GM18520 (cell line): Measurements from ENCODE around the gene ARID1B.

ENCODE experiments used
- ATAC-seq: cut with Tn5 transposase; IDR thresholded peaks from one replicate; pipeline ENCODE4 v1.9.1; 2021; ENCODE audit not compliant: unreplicated experiment

ARID1B gene

DNA sequence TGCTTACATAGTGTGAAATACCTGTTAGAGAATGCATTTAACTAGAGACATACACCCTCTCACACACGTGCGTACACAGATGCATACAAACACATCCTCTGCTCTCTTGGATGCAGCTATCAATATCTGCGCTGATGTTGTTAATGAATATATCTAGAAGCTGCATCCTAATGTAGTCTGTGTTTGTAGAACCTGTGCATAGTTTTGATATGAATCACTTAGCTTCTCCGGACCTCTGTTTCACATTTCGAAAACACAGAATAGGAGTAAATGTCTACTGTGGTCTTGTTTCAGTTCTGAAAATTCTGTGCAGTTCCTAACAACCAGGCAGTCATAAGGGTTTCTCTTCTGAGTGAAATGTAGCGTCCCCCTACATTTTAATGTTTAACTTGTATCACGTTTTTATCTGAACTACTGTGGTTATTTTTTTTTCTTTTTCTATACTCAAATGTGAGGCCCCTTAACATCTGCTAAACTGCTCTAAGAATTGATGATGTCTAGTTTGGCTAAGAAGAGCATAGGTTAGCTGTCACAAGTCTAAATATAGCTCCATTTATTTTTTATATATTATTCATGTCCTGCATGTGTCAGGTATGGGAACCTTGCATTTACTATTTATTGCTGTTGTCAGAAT, 291.6 kb downstream of the ARID1B start:
- peak; percentile 98 for ATAC-seq

DNA sequence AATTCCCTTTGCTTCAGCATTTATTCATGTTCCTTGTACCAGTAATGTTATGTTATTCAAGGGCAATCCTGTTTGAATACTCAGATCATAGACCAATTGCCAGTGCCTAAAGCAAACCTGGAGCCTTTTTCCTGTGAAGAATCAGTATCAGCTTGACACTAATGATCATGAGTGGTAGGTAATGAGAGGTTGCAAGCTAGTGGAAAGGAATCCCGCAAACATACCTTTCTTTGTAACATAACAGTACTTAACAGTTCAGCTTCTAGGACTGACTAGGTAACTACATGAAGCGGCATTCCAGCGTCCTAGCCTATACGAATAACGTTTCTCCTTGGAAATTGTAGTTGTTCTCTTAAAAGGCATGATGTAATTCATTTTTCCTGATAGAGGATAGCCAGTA, 292.4 kb downstream of the ARID1B start:
- ATAC-seq = no peak

DNA sequence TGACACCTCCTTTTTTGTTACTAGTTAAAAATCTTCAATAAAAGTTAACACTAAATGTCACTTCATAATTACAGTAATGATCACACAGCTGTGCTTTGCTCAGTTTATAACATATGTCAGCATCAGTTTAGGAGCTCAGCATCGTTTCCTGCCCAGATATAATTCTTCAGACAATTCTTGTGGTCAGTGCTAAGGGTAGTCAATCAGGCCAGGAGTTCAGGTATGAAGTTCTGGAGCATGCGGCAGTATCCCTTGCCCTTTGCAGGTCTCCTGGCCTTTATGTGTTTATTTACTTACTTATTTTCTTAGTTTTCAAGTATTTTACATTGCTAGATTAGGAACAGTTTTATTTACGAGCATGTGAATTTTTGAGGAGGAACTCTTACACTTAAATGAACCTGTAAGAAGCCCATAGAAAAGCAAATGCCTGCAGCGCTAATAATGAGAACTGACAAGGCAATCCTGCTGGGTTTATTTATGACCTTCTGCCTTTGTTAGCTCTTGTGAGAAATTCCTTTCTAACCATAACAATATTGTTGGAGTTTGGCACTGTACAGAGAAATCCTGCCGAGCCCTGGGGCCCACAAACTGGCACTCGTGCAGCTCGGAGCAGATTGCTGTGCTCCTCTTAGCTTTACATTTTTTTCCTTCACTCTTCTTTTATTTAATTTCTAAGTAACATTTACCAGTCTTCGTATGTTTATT, 293.4 kb downstream of the ARID1B start:
- ATAC-seq = no peak

DNA sequence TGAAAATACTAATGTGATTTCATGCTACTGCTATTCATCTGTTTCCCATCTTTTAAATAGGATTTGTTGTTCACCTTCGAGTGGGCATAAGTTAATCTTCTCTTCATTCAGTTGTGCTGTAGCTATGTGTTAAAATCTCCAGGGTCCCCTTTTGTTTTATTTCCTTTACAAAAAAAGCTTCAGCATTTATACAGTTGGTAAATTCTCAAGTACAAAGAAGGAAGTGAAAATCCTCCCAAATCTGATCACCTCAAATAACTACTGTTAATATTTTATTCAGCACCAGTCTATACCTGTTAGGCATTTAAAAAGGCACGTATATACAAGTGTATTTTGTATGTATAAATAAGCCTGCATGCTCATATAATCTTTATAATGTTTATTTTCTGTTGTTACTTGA, 294.9 kb downstream of the ARID1B start:
- no peak for ATAC-seq

DNA sequence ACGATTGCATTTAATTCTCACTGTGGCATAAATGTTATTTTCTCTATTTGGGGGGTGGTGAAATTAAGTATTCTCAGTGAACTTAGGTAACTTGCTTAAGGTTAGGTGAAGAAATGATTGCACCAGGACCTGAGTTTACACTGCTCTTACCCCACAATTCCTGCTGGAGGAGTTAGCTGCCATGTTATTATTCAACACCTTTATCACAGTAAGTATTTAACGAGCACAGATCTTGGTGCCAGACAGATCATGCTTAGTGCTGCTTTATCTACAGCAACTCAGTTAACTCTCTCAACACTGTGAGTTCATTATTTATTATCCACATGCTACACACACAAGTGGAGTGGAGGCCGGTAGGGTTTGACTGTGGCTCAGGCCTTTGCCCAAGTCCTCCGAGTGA, 296.4 kb downstream of the ARID1B start:
- ATAC-seq = no peak

DNA sequence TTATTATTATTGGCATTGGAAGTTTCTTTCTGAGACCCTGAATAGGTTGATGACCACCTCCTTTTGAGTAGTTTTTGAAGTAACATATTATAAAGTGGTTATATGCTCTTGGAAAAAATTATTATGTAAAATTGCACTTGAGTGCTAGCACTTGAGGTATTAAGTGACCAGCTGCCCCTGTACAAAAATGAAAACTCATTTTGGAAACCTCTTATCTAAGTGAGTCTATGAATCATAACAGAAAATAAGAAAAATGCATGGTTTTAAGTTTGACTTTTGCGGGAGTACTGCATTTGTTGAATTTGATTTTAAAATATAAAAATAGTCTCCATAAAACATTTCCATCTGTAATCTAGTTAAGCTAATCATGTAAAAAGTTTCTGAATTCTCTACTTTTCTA, 297.8 kb downstream of the ARID1B start:
- no peak for ATAC-seq

DNA sequence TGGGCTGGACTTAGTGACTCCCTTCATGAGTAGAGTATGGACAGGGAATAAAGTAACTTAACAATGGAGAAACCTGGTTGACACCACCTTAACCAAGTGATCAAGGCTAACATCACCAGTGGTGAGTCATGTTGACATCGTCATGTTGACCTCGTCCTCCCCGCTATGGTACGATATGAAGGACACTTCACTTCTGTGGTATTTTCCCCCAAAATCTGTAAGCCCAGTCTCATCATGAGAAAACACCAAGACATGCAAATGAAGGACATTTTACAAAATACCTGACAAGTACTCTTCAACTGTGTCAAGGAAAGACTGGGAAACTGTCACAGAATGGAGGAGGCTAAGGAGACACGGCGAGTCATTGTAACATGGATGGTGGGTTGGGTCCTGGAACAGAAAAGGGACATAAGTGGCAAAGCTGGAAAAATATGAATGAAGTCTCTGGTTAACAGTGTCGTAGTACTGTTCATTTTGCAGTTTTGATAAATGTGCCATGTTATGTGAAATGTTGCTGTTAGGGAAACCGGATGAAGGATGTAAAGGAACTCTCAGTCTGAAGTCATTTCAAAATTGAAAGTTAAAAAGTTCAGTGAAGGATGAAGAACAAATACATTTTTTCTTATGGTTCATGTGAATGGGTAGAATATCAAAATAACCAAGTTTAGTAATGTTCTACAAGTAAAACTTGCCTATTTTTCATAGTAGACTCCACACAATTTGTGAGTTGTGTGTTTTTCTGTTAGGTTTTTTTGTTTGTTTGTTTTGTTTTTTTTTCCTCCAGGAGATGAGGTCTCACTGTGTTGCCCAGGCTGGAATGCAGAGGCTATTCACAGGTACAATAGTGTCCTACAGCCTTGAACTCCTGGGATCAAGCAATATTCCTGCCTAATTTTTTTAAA, 298.6 kb downstream of the ARID1B start:
- ATAC-seq = peak; percentile 80

DNA sequence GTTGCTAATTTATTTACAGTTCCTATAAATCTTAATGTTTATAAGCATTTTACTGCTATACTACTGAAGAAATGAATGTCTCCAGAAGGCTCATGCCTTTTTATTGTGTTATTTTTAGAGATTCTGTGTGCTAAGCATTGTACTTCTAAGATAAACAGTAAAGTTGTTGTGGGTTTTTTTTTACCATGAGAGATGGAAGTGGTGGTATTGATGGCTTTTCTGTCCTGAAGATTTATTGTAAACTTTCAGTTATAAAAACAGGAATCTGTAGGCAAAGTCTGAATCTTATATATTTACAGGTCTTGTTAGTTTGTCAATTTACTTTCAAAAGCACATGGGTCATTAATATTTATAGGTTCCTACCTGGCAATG, 299.3 kb downstream of the ARID1B start:
- no peak for ATAC-seq

DNA sequence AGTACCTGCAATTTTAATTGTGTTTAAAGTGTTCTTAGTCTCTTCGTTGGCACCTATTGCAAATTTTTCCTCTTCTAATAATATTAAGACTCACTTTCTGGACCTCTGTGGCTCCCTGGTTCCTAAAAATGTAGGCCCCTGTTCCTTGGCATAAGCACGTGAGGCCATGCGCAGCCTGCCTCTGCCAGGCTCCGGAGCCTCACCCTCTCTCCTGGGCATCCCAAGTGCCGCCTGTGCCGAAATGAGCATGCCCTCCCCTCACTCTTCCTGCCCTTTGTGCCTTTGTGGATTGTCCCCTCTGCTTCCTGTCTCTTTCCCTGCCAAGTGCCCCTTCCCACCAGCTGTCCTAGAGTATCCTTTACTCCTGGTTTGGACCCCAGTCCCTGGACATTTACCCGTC, 300.1 kb downstream of the ARID1B start:
- no peak for ATAC-seq

DNA sequence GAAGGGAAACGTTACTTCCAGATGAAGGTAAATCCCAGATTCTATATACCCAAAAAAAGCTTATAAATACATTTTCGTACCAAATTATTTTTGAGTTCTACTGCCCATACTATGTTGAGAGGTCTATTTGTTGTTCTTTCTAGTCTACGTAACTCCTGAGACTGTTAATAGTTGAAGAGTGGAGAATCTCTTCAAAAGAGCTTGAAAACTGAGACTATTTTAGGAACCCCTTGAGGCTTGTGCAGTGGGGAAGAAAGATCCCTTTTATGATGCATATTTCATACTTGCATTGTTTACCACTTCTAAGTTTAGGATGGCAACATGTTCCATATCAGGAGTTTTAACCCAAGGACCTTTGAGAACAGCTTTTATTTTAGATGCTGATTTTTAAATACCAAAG, 301.1 kb downstream of the ARID1B start:
- no peak for ATAC-seq

DNA sequence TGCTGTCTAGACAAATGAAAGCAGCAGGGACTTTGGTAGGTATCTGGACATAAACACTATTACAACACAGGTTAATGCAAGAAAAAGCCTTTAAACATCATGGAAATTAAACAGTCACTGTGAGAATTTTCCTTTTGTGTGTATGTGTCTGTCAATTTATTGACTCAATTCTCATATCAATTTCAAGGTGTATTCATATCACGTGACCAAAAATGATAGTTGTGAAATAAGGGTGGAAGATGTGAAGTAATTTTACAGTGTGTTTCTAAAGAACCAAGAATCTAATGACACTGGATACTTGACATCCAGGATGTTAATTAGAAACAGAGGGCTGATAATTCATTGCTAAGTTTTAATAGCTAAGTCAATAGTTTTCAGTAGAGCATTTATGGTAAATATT, 302.1 kb downstream of the ARID1B start:
- no peak for ATAC-seq

DNA sequence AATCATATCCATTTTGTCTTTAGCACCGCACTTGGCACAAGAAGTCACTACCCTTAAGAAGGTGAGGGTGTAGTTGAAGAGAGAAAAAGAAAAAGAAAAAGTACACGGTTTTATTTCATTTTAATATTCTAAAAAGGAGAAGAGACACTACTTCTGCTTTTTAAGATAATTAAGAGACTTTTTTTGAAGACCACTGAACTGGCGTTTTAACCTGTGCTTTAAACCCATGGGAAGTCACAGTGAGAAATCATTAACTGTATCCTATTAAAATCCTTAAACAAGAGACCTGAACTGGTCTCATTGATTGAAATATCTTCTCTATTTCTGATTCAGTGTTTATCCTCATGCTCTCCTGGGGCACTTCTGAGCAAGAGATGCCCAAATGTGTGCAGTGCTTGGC, 302.6 kb downstream of the ARID1B start:
- ATAC-seq = no peak

DNA sequence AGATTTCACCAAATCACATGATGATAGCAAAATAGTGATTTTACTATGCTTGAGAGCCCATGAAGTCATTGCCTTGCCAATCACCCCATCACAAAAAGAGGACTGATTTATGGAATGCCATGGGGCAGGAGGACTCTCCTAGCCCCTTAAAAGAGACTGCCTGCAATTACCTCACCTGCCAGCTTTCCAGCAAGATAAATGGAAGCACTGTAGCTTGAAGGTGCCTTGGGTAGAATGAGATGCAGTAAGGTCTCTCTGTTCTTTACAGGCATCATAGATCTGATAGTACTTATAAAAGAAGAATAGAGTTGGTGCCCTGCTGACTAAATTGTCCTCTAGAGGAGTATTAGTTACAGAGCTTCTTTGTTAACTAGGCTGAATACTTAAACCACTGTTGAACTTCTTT, 303.8 kb downstream of the ARID1B start:
- ATAC-seq = no peak

DNA sequence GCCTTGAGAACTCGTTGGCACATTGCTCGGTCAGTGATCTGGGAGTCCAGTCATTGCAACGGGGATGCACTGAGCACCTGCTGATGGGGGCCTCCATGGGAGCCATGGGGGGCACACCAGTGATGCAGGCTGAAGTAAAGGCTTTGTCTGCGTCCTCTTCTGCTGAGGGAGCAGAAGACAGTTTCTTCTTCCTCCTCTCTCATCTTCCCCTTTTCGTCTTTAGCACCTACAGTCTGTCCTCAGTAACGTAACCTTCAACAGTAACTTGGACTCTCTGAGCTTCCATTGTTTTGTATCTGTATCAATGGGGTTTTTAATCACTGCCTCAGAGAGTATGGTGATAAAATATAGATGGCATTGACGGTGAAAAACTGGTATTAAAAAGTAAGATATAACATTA, 306.2 kb downstream of the ARID1B start:
- ATAC-seq = no peak

DNA sequence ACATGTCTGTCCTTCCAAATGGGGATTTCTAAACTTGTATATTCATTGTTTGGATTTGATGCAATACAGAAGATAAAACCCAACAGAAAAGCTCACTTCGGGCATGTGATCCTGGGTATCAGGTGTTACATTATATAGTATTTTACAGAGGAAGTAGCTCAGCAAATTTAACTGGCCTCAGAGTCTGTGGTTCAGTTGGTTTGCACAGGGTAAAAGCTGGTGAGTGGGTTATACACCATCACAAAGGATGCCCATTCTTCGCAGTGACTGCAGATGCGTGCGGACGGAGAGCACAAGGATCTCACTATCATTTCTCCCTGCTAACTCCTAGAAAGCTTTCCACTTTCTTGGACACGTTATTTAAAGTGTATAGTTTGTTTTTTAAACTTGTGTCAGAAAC, 309.5 kb downstream of the ARID1B start:
- ATAC-seq = no peak

DNA sequence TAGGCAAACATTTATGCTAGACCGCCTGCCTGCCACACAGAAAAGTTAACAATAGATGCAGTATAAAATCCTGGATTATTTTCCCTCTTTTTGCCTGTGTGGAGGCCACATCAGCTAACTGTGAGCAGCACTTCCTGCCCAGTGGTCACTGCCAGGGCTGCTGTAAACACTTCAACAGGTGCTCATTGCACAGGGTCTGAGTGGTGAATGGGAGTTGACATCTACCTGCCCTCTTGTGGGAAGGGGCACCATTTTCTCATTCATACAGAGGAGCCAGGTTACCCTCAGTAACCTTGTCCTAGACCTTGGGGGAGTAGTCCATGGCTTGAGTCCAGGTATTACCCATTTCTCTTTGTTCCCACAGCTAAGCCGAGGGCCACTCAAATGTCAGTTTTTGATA, 310.8 kb downstream of the ARID1B start:
- ATAC-seq = no peak

DNA sequence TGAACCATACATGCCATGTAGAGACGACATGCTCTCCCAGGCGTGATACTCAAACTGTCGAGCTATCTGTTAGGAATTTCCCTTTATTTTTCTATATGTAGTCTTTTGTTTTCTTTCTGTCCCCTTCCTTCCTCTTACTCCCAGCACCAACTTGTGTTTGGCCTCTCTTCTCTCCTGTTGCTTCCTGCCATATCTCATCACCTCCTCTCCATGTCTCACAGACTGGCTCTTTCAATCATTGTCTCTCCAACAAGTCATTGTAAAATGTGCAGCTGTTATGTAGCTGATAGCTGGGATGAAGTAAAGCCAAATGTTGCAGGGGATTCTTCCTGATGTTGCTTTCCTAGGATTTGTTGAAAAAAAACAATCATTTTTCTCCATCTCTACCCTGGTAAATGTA, 311.7 kb downstream of the ARID1B start:
- no peak for ATAC-seq

DNA sequence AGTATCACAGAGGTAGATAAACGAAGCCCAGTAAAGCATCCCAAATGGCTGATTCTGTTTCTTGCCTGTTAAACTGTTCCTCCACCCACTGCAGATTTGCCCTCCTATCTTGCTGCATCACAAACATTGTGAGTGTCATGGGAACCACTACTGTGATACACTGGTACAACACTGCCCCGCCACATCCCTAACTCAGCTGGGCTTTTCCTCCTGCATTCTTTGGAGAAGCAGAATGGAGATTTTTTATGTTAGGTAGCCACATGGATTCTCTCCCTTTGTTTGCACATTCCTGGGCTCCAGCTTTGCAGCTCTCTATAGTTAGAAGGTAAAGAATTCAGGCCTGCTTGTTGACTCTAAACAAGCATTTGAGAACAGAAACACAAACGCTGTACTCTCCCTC, 312.1 kb downstream of the ARID1B start:
- ATAC-seq = no peak

DNA sequence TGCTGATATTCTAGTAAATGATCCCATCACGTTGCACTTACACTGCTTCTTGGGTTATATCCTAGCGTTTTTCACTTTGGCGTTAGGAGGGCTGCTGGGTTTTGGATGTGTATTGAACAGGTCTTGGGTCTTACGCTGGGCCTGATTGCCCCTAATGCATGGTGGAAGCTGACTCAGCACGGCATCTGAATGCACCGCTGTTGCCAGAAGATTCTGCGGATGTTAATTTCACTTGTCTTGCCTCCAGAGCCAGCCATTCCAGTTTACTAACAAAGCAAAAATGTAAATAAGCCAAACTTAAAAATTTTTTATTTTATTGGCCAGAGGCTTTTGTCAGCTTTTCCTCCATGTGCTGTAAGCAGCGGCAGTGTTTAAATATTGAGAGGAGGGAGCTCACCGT, 312.7 kb downstream of the ARID1B start:
- ATAC-seq = no peak

DNA sequence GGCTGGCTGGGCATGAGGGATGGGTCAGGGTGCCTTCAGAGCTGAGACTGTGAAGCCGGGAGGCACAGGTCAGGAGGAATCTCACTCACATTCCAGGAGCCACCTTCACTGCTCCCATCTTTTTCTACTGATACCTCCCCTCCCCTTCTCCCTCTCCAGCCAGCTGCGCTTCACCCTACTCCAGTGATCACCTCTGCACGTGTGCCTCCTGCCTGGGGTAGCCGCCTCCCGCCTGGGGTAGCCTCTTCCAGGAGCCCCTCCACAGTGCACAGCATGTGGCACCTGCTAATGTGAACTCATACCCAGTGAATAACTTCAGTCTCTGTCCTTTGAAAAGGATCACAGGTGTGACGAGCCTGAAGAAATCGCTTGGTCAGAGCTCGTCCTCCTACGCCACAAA, 313.6 kb downstream of the ARID1B start:
- no peak for ATAC-seq

DNA sequence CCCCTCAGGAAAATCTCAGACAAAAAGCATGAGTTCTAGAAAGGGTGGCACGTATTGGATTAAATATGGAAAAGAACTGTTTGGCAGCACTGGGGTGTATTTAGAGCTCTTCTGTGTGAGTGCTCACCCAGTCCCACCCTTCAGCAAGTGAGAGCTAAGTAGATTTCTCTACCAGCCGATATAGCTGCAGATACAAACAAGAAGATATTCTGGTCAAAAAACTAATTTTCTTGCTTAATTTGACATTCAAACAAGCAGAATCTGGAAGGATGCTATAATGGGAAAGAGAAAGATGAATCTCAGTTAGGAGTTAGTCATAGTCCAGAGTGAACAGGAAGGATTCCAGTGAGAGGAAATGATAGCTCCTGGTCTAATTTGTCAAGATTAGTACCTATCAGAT, 314.1 kb downstream of the ARID1B start:
- no peak for ATAC-seq

DNA sequence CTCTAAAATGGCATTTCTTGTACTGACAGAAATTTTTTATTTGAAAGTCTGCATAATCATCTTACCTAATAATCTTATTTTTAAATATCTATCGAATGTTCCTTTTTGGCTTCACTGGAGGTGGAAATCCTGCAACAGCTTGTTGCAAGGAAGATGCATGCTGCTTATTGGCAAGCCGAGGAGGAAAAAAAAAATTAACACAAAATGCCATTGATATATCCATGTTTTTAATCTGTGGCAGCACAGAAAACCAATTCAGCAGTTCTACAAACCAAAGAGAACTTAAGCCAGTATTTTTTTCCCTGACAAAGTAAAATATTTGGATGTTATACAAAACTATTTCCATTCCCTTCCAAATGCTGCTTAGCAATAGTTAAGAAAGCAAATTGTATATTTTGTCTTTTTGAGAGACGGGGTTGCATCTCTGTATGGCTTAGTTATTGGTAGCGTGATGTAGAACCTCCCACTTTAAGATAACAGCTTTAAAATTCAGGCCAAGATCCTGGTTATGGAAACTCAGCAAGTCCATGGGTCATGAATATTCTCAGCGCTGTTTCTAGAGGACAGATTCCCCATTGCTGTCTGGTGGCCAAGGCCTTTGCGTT, 314.8 kb downstream of the ARID1B start:
- ATAC-seq = no peak
